Esophagus muscularis mucosa (tissue), 4 donors: ENCODE measurements around the gene ADGRG6.

Experiments
- EP300 ChIP-seq: sonication (generic); formaldehyde crosslinking; IDR thresholded peaks from one replicate; pipeline ENCODE4 v1.6.1; 2017; ENCODE audit warnings: antibody characterized with exemption
- POLR2A ChIP-seq: fragments of 450-650 bp; IDR thresholded peaks from one replicate; pipeline ENCODE4 v1.6.1; 2017; ENCODE audit warnings: antibody characterized with exemption, moderate library complexity, mild to moderate bottlenecking, low read depth
- TF ChIP-seq, protein P1 (sequence below), 3 experiments: fragments of 200-600 bp in 2 of 3; fragments of 450-650 bp in 1 of 3; sonication (generic) in 2 of 3; IDR thresholded peaks; one replicate each; pipeline ENCODE4 v1.5.1; 2017 to 2019; ENCODE audit warnings: antibody characterized with exemption in 3 of 3, mild to moderate bottlenecking in 2 of 3, moderate library complexity in 1 of 3

DNA sequence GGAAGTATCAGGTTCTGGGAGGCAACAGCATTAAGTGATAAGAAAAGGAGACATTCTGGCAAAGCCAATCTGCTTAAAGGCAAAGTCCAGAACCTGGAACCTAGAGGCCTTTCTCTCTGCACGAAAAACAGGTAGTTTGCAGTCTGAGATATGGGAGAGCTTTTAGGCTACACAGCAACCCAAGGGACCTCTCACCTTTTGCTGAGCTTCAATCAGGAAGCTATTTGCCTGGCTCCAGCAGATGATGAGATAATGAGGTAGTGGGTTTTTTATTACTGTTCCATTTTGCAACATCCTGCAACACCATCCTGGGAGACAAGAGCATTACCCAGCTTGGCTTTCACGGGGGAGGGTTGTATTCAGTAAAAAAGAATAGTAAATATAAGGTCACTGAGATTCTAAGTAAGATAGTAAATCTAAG lies 143.1 kb downstream of the ADGRG6 start:
- TF ChIP-seq, protein P1, sequence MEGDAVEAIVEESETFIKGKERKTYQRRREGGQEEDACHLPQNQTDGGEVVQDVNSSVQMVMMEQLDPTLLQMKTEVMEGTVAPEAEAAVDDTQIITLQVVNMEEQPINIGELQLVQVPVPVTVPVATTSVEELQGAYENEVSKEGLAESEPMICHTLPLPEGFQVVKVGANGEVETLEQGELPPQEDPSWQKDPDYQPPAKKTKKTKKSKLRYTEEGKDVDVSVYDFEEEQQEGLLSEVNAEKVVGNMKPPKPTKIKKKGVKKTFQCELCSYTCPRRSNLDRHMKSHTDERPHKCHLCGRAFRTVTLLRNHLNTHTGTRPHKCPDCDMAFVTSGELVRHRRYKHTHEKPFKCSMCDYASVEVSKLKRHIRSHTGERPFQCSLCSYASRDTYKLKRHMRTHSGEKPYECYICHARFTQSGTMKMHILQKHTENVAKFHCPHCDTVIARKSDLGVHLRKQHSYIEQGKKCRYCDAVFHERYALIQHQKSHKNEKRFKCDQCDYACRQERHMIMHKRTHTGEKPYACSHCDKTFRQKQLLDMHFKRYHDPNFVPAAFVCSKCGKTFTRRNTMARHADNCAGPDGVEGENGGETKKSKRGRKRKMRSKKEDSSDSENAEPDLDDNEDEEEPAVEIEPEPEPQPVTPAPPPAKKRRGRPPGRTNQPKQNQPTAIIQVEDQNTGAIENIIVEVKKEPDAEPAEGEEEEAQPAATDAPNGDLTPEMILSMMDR (IDR thresholded peaks at IDR 0.05) = no peak
- TF ChIP-seq POLR2A = no peak
- TF ChIP-seq EP300 = no peak
